GM18520 (cell line): ENCODE measurements around the gene SIT1.
"Not testable (repeated sequence)": the region's sequence is repeated elsewhere in the genome, so short reads cannot be mapped to it uniquely, and the experiment has no call there.

Source experiments
- ATAC-seq: cut with Tn5 transposase; IDR thresholded peaks from one replicate; pipeline ENCODE4 v1.9.1; 2021; ENCODE audit not compliant: unreplicated experiment

Gene SIT1

DNA sequence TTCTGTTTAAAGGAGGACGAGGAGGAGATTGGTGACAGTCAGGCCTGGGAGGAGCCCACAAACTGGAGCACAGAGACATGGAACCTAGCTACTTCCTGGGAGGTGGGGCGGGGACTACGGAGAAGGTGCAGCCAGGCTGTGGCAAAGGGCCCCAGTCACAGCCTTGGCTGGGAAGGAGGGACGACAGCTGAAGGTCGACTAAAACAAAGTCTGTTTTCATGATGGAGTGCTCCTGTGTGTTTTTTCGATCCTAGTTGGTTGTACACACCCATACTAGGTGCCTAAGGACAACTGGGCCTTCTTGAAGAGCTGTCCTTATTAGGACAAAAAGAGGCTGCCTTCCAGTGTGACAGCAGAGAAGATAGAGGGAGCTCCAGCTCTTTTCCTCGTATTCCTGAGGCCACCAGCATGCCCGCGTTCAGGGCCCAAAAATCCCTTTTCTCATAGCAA lies 10.3 kb upstream of the SIT1 start:
- ATAC-seq: no peak

DNA sequence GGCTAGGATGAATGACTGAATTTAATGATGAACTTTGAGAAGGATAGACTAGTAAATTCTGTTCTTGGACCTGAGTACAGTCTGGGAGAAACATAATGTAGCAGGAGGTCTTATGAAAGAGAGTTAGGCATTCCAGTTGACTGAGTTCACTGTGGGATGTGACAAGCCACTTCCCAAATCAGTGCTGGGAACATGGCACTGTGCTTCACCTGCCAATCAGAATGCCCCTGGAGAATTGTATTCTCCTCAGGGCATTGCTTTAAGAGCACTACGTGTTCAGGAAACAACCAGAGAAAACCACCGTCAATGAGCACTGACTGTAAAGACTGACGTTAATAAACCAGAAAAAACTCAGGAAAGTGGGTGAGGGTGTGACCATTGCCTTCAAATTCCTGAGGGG lies 8.6 kb upstream of the SIT1 start:
- ATAC-seq: no peak

DNA sequence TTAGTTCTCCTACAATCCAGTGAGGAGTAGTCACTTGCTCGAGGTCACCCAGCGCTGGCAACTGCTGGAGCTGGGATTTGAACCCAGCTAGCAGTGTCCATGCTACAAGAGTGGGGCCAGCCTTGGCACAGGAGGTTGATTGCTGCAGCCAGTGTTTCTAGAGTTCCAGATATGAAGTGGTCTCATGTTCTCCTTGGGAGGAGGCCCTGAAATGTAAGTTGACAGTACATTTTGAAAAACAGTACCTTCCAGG lies 8.2 kb upstream of the SIT1 start:
- ATAC-seq: no peak

DNA sequence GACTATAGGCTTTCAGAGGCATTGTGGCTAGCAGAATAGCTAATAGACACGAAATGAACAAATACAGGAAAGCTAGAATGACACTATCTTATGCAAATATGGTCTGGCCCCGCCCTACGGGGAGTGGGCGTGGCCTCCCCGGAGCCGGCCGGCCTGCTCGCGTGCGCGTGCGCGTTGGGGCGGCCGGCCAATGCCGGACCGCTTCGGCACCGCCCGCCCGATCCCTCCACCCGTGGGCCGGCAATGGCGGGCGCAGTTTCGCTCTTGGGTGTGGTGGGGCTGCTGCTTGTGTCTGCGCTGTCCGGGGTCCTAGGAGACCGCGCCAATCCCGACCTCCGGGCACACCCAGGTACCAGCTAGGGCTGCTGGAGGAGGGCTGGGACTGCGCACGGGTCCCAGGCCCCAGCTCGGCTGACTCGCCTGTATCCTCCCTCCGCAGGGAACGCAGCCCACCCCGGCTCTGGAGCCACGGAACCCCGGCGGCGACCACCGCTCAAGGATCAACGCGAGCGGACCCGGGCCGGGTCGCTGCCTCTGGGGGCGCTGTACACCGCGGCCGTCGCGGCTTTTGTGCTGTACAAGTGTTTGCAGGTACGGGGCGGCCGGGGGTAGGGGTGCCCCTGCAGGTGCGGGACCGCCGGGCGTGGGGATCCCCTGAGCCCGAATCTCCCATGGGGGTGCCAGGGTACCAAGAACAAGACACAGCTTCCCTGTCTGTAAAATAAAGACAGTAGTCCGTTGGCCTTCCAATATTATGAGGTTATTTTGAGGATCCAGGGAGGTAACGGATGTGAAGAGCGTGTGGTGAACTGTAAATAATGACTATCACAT lies 7.6 kb upstream of the SIT1 start, which contains the start of gene CCDC107:
Gene CCDC107 (plus strand): TSS at position 156 of the 831 bp plus-strand sequence. CDS start 88 bp downstream, at position 244.
- peak; percentile 54 for ATAC-seq

DNA sequence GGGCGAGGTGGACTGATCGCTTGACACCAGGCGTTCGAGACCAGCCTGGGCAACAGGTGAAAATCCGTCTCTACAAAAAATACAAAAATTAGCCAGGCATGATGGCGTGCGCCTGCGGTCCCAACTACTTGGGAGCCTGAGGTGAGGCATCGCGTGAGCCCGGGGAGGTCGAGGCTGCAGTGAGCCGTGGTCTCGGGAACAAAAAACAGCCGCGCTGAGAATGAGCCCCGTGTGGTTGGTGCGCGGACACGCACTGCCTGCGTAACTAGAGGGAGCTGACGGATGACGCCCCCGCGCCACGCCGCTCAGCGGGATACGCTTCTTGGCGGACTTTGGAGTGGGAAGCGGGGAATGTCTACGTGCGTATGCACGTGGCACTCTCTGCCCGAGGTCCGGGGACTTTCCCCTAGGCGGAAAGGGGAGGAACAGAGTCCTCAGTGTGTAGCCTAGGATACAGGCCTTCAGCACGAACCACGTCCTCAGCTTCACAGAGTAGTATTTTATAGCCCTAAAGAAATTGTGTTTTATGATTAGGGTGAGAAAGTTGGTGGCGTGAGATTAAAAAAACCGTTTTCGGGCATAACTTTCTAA lies 6.9 kb upstream of the SIT1 start, which contains the start of gene RMRP:
Gene RMRP (minus strand): TSS at position 474 of the 591 bp plus-strand sequence.
- peak; percentile 78 for ATAC-seq

DNA sequence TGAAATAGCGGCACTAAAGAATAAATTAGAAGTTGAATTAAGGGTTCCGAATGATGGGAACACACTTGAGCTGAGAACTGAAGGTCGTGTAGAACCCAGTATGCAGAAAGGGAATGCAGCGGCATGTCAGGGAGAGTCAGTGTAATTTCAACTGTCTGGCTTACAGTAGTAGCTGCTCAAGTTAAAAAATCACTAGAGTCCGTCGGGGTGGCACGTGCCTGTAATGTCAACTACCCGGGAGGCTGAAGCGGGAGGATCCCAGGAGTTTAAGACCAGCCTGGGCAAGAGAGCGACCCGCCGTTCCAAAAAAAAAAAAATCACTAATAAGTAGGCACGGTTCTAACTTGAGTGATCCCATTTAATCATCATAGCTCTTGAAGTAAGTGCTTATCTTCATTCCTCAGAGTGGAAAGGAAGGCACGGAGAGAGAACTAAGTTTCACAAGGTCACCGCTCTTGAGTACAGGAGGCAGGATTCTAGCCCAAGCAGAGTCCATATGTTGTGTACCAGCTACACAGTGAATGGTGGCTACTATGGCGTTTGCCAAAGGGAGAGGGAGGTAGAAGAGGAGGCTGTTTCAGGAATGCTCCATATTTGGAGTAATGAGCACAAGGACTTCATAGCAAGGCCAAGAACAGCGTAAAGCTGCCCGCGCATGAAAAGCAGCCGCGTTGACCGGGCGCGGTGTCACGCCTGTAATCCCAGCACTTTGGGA lies 6.3 kb upstream of the SIT1 start:
- ATAC-seq: no peak

DNA sequence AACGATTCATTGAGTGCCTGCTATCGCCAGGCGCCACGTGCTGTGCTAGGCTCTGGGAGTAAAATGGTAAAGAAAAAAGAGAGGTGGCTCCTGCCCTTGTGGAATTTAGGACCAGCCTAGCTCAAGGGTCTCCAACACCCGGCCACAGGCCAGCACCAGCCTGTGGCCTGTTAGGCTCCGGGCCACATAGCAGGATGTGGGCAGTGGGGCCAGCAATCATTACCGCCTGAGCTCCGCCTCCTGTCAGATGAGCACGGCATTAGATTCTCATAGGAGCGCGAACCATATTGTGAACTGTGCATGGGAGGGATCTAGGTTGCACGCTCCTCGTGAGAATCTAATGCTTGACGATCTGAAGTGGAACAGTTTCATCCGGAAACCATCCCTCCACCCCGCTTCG lies 5.6 kb upstream of the SIT1 start:
- ATAC-seq: no peak

DNA sequence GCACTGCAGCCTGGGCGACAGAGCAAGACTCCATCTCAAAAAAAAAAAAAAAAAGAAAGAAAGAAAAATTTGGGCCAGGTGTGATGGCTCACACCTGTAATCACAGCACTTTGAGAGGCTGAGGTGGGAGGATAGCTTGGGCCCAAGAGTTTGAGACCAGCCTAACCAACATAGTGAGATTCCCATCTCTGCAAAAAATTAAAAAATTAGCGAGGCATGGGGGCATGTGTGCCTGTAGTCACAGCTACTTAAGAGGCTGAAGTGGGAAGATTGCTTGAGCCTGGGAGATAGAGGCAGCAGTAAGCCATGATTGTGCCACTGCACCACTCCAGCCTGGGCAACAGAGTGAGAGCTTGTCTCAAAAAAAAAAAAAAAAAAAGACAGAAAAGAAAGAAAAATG lies 2.9 kb upstream of the SIT1 start:
- no peak for ATAC-seq

DNA sequence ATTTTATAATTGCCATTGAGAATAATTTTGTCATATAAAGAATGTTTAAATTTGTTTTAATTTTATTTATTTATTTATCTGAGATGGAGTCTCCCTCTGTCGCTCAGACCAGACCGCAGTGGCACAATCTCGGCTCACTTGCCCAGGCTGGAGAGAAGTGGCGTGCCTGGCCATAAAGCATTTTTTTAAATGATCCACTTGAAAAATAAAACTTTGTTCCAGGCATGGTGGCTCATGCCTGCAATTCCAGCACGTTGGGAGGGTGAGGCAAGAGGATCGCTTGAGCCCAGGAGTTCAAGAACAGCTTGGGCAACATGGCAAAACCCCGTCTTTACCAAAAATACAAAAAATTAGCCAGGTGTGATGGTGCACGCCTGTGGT lies 2.1 kb upstream of the SIT1 start:
- no peak for ATAC-seq

DNA sequence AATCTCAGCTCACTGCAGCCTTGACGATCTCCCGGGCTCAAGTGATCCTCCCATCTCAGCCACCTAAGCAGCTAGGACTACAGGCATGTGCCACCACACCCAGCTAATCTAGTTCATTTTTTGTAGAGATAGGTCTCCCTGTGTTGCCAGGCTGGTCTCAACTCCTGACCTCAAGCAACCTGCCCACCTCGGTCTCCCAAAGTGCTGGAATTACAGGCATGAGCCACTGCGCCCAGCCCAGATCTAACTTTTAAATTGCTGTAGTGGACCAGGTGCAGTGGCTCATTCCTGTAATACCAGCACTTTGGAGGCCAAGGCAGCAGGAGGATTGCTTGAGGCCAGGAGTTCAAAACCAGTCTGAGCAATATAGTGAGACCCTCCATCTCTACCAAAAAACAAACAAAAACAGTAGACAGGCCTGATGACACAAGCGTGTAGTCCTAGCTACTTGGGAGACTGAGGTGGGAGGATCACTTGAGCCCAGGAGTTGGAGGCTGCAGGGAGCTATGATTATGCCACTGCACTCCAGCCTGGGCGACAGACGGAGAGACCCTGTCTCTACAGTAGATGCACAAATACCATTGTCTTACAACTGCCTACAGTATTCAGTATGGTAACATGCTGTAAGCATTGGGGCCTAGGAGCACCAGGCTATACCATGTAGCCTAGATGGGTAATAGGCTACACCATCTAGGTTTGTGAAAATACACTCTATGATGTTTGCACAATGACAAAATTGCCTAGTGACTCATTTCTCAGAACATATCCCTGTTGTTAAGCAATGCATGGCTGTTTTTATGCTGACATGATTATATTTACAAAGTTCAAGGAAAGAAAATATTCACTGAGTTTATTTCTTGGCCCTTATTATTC lies 1.5 kb upstream of the SIT1 start:
- no peak for ATAC-seq

DNA sequence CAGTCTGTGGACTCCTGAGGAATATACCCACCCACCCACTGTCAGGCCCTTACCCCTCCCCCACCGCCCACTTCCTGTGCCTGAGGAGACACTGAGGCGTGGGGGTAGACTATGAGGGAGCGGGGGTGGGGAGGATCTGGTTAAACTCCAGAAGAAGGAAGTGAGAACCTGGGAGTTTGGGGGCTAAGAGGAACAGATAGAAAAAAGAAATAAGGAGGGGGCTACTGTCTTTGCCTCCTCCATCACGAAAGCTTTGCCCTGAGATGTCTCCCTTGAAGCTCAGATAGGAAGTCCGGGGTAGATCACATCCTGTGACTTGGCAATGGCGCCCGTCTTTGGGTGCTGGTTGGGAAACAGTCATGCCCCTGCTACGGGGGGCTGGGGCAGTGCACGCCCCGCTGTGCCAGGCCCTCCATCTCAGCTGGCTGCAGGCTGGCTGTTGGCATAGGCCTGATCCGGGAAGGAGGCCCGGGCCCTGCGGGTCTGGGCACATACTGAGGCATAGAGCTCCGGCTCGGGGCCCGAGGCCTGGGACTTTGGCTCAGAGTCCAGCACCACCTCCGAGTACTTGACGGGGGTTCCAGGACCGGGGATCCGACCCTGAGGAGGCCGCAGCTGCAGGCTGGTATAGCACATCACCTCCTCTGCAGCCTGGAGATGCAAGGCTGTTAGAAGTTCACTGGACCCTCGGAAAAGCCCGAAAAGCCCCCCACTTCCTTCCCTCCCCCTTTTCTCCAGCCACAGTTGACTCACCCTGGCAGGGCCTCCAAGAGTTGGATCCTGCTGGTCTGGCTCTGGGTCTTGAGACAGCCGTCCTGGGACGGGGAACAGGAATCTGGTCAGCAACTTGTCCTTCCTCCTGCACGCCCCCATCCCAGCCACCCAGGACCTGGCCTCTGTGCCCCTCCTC lies 1.0 kb downstream of the SIT1 start:
- no peak for ATAC-seq

DNA sequence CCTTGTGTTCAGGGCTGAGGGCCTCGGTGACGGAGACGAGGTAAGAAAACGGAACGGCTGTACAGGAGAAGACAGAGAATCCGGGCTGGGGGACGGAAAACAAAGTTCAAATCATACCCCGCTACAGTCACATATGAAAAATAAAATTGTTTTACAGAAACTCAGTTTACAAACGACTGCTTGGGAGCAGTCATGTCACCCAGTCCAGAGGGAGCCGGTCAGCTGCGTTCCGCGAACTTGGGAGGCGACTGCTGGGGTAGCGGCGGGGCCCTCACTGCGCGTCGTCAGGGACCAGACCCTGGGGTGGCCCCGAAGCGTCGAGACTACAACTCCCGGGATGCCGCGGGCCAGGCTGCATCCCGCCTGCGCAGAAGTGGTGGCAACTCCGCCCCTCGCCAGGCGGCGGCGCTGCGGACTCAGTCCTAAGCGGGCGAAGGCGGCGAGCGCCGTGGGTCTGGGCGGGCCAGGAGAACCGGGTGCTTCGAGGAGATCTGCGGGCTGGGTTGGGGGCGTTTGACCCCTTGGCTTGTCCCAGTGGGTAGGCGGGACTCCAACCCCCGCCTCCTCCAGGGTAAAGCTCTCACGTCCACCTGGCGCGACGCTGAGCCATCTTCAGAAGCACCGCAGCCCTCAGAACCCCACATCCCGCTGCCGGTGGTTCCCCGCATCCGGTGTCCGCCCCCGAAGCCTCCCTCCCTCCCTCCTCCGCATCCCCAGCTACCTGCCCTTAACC lies 4.0 kb downstream of the SIT1 start:
- ATAC-seq: peak; percentile 92

DNA sequence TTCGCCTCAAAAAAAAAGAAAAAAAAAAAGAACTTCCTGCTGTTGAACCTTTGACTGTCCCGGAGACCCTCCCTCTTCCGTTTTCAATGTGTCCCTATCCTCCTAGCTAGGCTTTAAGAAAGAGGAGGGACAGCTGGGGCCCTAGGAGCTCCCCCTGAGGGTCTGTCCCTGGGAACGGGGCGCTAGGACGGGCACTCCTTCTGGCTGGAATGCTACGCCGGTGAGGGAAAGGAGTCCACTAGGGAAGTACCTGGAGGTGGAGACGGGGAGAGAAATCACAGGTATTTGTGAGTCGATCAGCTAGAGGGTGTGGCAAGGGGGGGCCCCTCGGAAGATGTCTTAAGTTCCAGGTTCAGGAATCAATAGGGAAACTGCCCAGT lies 4.6 kb downstream of the SIT1 start:
- no peak for ATAC-seq

DNA sequence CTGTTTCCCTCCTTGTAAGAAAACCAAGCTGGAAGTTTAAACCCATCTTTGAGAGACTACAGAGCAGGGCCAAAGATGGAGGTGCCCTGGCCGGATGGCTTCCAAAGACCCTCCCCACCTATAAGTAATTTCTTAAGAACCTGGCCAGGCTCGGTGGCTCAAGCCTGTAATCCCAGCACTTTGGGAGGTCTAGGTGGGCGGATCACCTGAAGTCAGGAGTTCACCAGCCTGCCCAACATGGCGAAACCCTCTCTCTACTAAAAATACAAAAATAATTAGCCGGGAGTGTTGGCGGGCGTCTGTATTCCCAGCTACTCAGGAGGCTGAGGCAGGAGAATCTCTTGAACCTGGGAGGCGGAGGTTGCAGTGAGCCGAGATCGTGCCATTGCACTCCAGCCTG lies 5.0 kb downstream of the SIT1 start:
- ATAC-seq: not testable (repeated sequence)

DNA sequence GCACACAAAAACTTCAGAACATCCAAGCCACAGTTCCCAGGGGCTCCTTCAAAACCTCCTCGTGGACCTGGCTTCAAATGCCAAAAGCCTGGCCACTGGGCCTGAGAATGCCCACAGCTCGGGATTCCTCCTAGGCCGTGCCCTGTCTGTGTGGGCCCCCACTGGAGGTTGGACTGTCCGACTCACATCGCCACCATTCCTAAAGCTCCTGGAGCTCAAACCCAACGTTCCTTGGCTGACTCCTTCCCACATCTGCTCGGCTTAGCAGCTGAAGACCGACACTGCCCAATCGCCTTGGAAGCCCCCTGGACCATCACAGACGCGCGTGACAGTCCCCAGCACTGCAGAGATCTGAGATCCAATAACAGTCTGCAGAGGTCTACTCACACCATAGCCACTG lies 7.7 kb downstream of the SIT1 start:
- ATAC-seq: no peak

DNA sequence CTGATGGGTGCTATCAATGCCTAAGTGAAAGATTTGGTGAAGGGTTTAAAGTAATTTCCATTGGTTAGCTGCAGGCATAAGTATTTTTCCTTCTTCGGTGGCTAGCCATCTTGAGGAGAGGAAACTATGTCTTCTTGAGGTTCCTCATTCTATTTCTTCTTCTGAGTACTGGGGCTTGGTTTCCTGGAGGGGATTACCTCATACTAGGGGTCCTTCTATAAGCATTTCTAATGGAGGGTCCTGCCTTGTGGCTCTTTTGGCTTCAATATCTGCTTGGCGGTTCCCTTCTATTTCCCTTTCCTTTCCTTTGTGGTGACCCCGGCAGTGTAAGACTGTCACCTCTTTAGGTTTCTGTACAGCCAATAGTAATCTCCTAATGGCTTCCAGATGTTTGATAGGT lies 9.3 kb downstream of the SIT1 start:
- not testable (repeated sequence) for ATAC-seq

DNA sequence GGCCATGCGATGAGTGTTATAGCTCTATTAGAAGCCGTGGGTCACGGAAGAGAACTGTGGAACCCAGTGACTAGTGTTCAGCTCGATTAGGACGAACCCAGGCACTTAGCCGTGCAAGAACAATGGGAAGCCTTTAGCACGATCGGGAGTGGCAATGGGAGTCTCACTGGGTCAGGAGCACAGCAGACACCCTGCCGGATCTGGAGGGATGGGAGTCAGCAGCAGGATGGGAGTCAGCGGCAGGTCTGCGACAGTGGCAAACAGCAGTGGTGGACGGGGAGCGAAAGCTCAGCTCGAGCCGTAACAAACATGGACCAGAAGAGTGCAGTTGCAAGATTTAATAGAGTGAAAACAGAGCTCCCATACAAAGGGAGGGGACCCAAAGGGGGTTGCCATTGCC lies 10.3 kb downstream of the SIT1 start:
- ATAC-seq: not testable (repeated sequence)

DNA sequence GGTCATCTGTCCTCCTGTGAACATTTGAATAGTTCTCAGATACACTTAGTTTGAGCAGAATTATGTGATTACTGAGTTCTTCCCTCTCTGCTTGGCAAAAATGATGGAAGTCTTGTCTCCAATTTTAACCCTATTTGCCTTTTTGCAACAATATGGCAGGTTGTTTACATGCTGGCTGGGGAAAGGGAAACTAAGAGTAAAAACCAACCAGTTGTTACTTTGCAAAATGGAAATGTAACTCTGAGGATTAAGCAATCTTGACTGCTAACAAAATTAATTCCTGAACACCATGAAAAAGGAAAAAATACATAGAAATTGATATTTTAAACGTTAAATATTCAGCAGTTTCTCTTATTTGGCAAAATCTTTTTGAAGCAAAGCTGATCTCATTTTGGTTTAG lies 11.1 kb downstream of the SIT1 start:
- no peak for ATAC-seq

DNA sequence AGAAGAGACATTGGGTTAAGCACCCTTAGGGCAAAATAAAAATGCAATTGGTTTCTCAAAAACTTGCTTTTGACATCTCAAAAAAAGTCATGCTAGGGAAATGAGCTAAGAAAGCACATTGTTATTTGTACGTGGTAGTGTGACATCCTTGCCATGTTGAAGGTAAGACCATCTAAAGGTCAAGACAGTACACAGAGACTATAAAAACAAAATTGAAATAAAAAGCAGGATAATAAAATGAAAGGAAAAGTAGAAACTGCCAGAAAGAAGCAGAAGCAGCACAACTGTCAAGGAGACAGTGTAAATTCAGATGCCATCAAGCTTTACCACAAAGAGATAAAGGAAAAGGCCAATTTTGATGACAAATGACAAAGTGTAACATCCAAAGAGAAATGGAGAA lies 11.5 kb downstream of the SIT1 start:
- ATAC-seq: not testable (repeated sequence)
